Measurements from ENCODE around the gene UCK2. TPM values are rescaled to one million over a fixed set of nuclear protein-coding genes. Genes with fewer than 3 reads are reported as not detected.

Gene UCK2
- total RNA-seq, 1 donor from 2014 or later: 39.5 TPM

DNA sequence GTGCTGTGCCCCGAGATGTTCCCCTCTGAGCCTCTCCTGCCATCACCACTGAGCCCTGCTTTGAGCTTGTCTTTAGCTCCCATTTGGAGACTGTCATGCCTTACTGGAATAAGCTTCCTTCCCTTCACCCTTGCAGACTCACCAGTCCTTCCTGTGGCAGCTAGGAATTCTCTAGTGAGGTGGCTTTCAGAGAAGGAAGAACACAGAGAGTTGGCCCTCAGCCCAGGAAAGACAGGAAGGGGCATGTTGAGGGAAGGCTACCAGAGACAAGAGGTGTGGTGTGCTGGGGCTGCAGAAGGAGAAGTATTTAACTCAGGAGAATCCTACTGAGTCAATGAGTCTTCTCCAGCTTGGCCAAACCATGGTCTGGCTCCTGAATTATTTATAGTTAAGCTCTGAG is 76.3 kb downstream of the UCK2 start:
- peak; percentile 88 for ATAC-seq

DNA sequence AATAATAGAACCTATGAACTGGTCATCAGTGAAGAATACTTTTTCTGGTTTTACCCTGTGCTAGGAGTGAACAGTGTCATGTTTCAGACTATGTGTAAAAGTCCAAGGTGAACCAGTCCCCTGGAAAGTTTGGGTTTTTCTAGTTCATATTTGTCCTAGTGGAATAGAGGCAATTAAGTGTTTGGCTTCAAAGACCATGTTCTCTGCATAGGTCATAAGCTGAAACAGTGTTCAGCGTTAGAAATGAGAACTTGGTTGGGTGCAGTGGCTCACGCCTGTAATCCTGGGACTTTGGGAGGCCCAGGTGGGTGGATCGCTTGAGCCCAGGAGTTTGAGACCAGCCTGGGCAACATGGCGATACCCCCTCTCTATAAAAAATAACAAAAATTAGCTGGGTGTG is 77.5 kb downstream of the UCK2 start:
- no peak for ATAC-seq

DNA sequence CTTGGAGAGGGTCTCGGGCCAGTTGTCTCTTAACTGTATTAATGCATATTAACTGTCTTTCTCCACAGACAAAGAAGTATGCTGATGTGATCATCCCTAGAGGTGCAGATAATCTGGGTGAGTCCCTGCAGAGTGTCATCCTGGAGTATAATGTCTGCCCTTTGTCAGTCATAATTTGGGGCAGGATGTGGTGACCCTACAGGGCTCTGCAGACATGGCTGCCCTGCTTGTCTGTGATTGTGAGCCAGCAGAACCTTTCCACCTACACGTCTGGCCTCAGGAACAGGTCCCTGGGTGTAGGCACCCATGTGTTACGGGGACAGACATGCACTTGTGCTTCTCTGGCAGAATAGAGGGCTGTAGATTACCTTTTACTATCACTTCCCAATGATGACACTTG is 78.4 kb downstream of the UCK2 start:
- ATAC-seq: no peak

DNA sequence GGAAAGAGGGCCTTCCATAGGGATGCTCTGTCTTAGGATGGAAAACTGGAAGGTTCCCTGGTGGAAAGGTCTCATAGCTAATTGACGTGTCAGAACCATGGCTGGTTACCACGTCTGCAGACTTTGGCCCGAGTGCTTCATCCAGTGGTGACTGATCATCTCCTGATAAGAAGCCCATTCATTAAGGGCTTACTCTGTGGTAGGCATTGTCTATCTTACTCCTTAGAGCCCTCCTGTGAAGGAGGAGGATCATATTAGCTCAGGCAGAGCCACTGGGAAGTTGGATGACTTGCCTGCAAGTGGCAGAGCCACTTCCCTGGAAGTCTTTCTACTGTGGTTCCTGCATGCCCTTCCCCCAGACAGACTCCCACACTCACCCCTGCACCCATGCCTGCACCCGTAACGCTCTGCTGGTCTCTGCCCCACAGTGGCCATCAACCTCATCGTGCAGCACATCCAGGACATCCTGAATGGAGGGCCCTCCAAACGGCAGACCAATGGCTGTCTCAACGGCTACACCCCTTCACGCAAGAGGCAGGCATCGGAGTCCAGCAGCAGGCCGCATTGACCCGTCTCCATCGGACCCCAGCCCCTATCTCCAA is 79.9 kb downstream of the UCK2 start:
- no peak for ATAC-seq

DNA sequence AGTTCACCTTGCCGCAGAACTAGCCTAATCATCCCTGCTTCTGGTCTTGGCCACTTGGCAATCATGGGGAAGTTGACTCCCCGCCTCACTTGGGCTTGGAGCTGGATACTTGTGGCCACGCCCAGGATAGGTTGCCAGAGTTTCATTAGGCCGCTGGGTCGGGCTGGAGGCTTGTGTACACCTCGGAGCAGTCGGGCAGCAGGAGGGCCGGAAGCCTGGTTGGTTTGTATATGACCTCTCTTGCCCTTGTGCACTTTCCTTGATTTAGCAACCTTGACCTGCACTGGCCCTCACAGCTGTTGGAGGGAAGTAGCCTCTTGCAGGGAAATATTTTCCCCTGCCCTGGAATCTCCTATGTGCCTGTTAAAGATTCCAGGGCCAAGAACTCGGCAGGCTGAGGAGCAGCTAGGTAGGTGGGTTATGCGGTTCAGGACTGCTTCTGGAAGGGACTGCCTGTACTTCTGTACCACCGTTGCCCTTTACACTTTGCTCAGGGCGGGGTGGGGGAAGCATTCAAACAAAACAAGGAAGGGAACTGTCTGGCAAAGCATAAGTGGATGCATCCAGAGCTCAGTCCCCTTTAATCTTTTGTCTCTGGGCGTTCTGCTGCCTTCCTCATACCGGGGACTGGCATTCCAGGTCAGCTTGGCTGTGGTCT is 83.5 kb downstream of the UCK2 start:
- peak; percentile 57 for ATAC-seq

DNA sequence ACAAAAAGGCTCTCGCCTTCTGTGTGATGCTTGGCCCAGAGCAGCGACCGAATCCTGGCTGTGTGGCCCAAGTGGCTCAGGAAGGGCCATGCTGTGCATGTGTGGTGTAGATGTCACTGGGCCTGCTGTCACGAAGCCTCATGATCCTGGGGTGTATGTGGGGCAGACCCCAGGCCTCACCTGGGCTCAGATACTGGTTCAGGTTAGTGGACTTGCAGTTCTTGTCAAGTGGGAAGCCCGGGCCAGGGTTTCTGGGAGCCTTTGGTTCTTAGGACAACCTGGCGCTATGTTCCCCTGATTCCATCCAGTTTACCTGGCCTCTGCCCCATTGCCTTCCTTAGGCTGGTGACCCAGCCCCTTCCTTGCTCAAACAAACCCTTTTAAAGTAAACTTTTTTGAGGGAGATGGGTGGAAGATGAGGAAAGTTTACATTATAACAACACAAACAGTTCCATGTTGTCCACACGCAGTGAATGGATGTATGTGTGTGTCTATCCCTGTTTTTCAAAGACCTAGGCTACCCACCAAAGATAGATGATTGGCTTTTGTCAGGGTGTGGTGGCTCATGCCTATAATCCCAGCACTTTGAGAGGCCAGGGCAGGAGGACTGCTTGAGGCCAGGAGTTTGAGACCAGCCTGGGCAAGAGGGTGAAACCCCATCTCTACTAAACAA is 84.3 kb downstream of the UCK2 start:
- ATAC-seq: no peak

DNA sequence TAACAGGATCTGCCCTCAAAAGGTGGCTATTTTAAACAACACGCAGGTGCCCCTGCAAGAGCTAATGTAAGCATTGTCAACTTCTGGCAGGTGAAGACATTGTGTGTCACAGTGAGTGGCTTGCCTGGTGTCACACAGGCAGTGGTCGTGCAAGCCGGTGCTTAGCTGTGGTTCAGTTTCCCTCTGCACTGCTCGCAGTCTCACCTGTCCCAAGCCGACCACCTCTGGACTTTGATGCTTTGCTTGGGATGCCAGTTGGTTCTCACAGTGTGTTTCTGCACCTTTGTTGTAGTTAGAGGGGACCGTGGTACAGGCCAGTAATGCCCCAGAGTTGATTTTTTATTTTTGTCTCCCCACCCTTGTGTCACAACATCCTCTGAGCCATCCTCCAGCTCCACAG is 85.2 kb downstream of the UCK2 start:
- ATAC-seq: no peak

DNA sequence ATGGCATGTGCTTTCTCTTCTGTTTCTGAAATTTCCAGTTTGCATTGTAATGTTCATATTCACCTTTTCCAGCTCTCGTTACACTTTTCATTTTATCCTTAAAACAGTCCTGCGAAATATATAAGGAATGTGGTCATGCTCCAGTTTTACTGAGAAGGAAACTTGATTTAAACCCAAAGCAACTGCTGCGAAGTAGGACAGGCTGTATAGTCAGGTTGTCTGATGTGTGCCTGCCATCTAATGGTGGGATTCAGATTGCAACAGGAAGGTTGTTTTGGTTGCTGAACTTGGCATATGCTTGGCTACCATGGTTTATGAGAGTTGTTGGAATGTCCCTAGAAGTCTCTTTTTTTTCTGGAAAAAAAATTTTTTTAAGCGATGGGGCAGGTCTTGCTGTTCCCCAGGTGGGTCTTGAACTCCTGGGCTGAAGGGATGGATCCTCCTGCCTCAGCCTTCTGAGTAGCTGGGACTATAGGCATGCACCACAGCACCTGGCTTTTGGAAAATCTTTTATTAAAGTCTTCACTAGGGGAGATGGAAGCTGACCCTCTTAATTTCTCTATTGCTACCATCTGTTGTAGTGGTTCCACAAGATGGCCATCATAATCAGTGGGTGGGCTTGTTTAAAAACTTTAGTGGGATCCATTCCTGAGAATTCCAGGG is 86.9 kb downstream of the UCK2 start:
- peak; percentile 72 for ATAC-seq

DNA sequence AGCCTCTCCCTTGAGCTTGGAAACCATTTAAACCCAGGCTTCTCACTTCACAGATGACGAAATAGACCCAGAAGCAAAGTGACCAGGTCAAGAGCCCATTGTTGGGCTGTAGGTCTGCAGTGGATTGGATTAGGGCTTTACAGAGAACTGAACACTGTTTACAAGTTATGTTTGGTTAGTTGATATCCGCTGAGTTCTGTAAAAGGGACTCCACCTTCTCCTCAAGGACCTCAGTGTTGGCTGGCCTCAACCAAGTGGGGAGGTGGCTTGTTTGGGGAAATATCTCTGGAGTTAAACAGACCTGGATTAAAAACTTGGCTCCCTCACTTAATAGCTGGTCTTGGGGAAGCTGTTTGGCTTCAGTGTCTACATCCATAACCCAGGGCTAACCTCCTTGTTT is 88.1 kb downstream of the UCK2 start:
- no peak for ATAC-seq

DNA sequence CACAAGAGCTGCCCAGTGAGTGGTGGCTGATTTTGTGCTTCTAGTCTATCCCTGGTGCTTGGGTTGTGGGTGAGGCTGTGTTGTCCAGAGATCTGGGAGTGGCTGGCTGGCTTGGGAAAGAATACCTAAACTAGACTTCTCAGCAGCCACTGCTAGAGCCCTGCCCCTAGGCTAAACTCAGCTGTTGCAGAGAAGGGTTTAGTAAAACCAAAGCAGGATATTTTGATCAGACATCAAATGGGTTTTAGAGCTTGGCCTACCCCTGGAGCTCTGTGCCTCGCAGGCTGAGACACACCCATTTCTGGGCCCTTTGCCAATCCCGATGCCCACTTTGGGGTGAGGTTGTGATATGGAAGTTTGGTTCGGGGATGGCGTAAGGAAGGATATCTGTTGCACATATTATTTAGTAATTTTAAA is 88.5 kb downstream of the UCK2 start:
- no peak for ATAC-seq

DNA sequence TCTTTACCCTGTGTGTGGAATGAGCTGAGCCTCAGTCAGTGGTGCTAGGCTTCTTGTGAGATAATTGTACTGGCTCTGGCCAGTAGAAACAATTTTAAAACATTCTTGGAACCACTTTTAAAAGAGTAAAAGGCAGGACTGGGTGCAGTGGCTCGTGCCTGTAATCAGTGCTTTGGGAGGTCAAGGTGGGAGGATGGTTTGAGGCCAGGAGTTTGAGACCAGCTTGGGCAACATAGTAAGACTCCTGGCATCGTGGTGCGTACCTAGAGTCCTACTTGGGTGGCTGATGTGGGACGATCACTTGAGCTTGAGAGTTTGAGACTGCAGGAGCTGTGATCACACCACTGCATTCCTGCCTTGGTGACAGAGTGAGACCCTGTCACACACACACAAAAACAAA is 89.8 kb downstream of the UCK2 start:
- ATAC-seq: no peak

DNA sequence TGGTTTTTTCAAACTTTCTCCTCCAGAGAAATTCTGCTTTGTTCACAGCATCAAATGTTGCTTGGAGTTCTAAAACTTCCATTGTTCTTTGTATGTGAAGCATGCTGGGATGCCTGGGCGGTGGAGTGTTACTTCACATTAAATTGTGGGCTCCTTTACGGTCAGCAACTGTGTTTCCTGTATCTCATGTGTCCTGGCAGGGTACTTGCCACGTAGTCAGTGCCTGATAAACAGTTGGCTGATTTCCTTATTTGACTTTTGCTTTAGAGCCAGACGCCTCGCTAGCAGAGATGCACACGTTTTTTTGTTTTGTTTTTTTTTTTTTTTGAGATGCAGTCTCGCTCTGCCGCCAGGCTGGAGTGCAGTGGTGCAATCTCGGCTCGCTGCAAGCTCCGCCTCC is 96.7 kb downstream of the UCK2 start:
- ATAC-seq: no peak

DNA sequence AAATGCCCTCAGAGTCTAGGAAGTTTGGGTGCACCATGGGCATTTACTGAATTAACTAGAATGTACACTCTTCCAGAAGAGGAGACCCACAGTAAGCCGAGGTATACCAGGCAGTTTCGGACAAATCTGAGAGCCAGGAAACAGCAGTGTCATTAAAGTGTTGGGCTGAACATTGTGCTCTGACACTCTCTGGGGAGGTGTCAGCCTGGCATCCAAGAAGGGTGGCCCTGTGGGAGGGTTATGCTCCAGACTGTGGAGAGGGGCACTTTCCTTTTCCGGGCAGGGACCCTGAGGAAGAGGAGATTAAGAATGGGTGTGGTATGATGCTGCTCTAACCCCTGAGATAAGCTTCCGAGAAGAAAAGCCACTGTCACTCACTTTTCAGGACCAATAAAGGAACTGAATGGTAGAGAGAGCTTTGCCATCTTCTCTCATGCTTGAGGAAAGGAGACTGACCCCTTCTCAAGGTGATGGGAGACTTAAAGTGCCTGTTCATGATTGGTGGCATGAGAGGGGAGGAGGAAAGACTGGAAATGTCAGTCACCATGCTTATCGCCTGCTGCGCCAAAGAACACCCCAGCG is 98.2 kb downstream of the UCK2 start:
- ATAC-seq: no peak

DNA sequence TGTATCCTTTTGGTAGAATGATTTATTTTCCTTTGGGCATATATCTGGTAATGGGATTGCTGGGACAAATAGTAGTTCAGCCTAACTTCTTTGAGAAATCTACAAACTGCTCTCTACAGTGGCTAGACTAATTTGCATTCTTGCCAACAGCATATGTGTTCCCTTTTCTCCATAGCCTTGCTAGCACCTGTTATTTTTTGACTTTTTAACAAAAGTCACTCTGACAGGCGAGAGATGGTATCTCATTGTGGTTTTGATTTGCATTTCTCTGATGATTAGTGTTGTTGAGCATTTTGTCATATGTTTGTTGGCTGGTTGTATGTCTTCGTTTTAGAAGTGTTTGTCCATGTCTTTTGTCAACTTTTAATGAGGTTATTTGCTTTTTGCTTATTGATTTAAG is 99.8 kb downstream of the UCK2 start:
- no peak for ATAC-seq

DNA sequence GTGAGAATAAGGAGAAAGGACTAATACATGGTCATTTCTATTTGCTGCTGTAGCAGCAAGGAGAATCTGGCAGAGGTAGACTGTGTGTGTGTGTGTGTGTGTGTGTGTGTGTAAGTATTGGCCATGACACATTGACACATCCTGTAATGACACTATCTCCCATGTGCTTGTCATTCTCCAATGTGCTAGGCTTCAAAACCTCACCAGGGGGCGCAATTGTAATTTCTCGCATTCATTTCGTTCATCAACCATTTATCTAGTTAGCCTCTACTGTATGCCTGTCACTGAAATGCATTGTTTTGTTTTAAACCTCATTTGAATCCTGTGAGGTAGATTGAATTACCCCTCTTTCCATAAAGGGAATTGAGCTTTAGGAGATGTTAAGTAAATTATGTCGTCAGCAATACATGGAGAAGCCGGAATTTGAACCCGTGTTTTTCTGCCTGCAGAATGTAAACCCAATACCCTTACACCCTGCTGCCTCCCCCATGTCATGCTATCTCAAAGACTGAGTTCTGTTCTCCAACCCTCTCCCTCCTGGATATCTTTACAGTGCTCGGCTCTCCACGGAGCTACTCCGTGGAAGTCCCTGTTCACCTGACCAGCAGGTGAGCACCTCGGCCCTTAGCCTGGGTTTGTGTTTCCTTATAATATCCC is 100.8 kb downstream of the UCK2 start:
- peak; percentile 75 for ATAC-seq

DNA sequence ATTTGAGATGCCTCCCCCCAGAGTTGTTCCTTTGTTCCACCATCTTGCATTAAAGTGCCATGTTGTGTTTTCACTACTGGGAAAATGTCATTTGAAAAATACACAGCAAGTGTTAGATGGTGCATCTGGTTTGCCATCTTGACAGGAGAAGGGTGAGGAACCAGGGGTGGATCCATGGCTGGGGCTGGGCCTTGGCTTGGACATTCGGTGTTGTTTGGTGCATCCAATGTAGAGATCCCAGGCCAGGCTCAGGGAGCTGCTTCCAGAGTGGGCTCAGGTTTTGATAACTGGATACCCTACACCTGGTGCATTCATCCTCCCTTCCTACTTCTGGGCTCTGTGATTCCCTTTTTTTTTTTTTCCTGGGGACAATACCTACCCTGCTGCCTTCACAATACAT is 103.5 kb downstream of the UCK2 start:
- no peak for ATAC-seq

DNA sequence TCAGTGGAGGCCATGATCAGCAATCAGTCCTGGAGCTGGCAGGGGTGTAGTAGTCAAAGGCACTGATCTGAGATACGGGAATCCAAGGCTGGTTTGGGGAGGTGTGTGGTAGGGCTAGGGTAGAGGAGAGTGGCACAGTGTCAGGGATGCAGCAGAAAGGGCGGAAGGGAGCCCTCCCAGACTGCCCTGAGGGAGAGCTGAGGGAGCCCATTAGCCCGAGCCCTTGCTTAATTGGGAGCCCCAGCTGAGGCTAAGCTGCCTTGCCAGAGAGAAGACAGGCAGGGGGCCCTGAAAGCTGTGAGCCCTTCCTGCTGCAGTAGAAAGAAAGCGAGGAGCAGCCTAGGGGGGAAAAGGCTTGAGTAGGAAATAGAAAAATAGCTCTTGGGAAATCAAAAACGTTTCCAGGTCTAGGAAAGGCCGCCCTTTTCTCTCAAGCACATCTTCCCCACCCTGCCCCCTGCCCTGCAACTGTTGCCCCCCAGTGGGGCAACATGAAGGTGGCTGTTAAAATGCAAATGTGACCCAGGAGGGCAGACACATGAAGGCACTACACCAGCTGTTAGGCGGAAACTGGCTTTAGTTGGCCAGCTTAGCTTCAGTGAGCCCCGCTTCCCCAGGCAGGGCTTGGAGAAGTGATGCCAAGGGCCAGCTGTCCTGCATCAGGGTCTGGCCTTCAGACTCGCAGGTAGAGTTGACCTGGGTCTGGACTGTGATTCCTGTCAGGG is 106.2 kb downstream of the UCK2 start:
- no peak for ATAC-seq

DNA sequence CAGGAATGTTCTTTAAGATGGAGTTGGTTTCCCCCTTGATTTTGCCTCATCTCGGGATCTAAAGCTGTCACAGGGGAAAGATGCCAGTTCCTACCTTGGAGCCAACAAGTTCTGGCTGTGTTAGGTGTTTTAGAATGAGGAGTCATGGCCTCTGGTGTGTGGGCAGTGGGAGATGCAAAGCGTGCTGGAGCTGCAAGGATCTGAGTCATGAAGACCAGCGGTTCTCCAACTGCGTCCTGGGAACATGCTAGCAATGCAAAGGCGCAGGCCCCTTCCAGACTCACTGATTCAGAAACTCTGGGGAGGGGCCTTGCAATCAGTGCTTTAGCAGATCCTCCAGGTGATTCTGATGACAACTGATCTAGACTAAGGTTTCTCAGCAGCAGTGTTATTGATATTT is 109.1 kb downstream of the UCK2 start:
- no peak for ATAC-seq

DNA sequence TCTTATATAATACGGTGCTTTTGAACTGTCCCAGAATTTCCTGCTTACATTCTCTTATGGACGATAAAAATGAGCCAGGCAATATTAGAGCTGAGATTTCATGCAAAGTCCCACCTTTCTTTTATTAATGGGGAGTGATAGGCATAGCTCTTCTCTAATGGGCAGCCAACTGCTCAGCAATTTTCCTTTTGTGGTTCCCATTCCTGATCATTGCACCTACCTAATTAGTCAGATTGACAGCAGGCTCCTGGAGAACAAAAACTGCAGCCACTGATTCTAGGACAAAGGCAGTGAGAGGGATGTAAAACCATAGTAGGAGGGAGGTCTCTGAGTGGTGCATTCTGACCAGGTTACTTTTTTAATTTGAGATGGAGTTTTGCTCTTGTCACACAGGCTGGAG is 110.4 kb downstream of the UCK2 start:
- no peak for ATAC-seq

DNA sequence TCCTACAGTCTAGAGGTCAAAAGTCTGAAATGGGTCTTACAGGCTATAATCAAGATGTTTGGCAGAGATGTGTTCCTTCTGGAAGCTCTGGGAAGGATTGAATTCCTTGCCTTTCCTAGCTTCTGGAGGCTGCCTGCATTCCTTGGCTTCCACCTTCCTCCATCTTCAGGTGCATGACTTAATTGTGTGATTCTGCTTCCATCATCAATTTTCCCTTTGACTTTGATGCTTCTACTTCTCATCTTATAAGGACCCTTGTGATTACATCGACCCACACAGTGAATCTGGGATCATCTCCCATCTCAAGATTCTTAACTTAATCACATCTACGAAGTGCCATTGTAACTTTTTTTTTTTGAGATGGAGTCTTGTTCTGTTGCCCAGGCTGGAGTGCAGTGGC is 111.4 kb downstream of the UCK2 start:
- no peak for ATAC-seq

DNA sequence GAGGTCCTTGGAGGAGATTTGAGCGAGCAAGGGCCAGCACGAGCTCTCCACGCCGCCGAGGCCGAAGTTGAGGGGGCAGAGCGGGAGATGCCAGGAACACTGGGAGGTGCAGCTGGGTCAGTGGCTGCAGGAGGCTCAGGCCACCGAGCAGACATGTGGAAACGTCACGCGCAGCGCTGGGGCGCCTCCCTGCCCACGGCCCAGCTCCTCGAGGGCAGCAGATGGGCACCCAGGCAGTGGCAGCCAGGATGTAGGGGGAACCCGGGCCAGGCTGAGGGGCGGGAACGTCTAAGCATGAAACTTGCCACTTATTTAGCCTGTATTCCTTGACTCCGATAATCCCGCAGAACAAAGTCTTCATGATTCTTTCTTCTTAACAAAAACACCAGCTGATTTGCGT is 114.1 kb downstream of the UCK2 start:
- no peak for ATAC-seq

DNA sequence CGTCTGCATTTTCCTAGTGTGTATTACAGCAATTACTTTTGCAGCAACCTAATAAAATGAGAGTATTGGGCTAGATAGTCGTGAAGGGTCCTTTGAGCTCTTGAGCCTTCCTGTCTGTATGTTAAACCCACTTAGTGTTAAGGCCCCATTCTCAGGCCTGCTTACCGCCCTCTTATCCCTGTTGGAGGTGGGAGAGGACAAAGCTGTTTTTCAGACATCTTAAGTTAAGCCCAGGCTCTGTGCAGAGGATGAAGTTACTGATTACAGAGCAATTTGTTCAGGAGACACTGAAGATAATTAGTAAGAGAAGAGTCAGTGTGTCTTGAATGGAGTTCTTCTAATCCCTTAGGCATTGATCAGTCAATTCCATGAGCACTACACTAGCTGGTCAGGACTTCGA is 114.6 kb downstream of the UCK2 start:
- no peak for ATAC-seq
